ENCODE results near the gene CD34.
A peak's percentile ranks its signal among the peaks of the same experiment; 100 is the strongest.
"Not testable (repeated sequence)": the region's sequence is repeated elsewhere in the genome, so short reads cannot be mapped to it uniquely, and the experiment has no call there.

Gene CD34

GRCh38 chr1:207896547-207896946 lies 14.4 kb downstream of the CD34 start:
- DNase-seq = no peak

GRCh38 chr1:207894704-207895103 lies 16.2 kb downstream of the CD34 start:
- DNase-seq = no peak

- DNase-seq = no peak
Measured at GRCh38 chr1:207893737-207894582, 17.0 kb downstream of the CD34 start.

- no peak for DNase-seq
Measured at GRCh38 chr1:207892764-207893163, 18.2 kb downstream of the CD34 start.

- DNase-seq = no peak
Measured at GRCh38 chr1:207891148-207891547, 19.8 kb downstream of the CD34 start.

- DNase-seq = no peak
Measured at GRCh38 chr1:207890136-207890738, 20.7 kb downstream of the CD34 start.

GRCh38 chr1:207888652-207889051 lies 22.3 kb downstream of the CD34 start:
- DNase-seq = no peak

- no peak for DNase-seq
Measured at GRCh38 chr1:207887542-207888201, 23.3 kb downstream of the CD34 start.

GRCh38 chr1:207886227-207886626 lies 24.7 kb downstream of the CD34 start:
- no peak for DNase-seq

- peak; percentile 76 for DNase-seq
Measured at GRCh38 chr1:207885129-207886032, 25.5 kb downstream of the CD34 start.

- DNase-seq = no peak
Measured at GRCh38 chr1:207884266-207885029, 26.5 kb downstream of the CD34 start.

- peak; percentile 19 for DNase-seq
Measured at GRCh38 chr1:207883660-207884250, 27.2 kb downstream of the CD34 start.

GRCh38 chr1:207883104-207883651 lies 27.7 kb downstream of the CD34 start:
- DNase-seq = peak; percentile 44

- no peak for DNase-seq
Measured at GRCh38 chr1:207882692-207883091, 28.2 kb downstream of the CD34 start.

- DNase-seq = no peak
Measured at GRCh38 chr1:207878939-207879338, 32.0 kb downstream of the CD34 start.

- DNase-seq = not testable (repeated sequence)
Measured at GRCh38 chr1:207877914-207878313, 33.0 kb downstream of the CD34 start.

- DNase-seq = no peak
Measured at GRCh38 chr1:207876131-207876530, 34.8 kb downstream of the CD34 start.

GRCh38 chr1:207875532-207875931 lies 35.4 kb downstream of the CD34 start:
- DNase-seq = no peak

- DNase-seq = peak; percentile 49
Measured at GRCh38 chr1:207873055-207873890, 37.7 kb downstream of the CD34 start.

- no peak for DNase-seq
Measured at GRCh38 chr1:207872621-207873020, 38.3 kb downstream of the CD34 start.

Data from CD4-positive, alpha-beta T cell treated with Interleukin-21 for 1 hour (primary cell).